ENCODE results near the gene ENTR1.

DNA sequence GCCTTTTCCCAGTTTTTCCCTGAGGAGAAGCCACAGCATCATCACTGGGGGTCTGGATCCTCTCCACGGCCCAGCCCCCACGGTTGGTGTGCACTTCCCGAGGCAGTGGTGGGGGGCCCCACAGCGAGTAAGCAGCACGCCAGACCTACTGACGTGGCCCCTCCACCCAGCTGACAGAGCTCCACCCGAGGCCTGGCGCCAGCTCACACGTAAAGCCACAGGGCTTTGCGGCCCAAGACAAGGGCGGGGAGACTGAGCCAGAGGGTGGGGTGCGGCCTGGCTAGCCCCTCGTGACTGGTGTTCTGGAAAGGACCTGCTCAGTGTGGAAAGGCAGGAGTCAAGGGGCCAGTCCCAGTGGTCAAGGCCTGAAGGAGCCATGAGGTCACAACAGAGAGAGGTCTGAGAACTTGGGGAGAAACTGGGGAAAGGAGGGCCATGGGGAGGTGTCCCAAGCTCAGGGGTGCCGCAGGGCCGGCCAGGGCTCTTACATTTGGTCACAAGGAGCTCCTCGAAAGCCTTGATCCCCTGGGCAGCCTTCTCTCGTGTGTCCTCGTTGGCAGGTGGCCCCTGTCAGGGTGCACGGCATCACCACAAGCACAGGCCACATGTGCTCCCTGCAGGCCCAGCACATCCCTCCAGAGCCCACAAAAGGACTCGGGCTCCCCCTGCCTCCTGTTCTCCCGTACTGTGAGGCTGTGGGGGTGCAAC is 15.9 kb downstream of the ENTR1 start:
- TF ChIP-seq, protein P1, sequence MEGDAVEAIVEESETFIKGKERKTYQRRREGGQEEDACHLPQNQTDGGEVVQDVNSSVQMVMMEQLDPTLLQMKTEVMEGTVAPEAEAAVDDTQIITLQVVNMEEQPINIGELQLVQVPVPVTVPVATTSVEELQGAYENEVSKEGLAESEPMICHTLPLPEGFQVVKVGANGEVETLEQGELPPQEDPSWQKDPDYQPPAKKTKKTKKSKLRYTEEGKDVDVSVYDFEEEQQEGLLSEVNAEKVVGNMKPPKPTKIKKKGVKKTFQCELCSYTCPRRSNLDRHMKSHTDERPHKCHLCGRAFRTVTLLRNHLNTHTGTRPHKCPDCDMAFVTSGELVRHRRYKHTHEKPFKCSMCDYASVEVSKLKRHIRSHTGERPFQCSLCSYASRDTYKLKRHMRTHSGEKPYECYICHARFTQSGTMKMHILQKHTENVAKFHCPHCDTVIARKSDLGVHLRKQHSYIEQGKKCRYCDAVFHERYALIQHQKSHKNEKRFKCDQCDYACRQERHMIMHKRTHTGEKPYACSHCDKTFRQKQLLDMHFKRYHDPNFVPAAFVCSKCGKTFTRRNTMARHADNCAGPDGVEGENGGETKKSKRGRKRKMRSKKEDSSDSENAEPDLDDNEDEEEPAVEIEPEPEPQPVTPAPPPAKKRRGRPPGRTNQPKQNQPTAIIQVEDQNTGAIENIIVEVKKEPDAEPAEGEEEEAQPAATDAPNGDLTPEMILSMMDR (conservative IDR thresholded peaks at IDR 0.05), result no peak
- no peak for TF ChIP-seq ZFX (IDR thresholded peaks at IDR 0.05)

Measured in C4-2B (cell line).